Esophagus muscularis mucosa (tissue), 4 donors: ENCODE data around the gene AJAP1. TPM values are rescaled to one million over a fixed set of nuclear protein-coding genes. Genes with fewer than 3 reads are reported as not detected.

Source experiments
- DNase-seq: peaks from one replicate; pipeline ENCODE4 v3.0.0-alpha.2; 2017; ENCODE audit errors: extremely low spot score
- H3K27ac ChIP-seq, 4 donors: fragments of 200-600 bp; sonication (generic); replicated peaks in 1 of 4; 1 replicate in 3 of 4; 2 replicates in 1 of 4; pipeline ENCODE4 v1.5.1; 2016 to 2019; ENCODE audit warnings: mild to moderate bottlenecking in 1 of 4
- H3K27me3 ChIP-seq, 4 donors: fragments of 200-600 bp; sonication (generic); one replicate each; pipeline versions ENCODE4 v1.5.1 to v1.6.0; 2016 to 2019
- H3K36me3 ChIP-seq, 4 donors: fragments of 200-600 bp; sonication (generic); one replicate each; pipeline ENCODE4 v1.5.1; 2016 to 2019
- H3K4me1 ChIP-seq, 4 donors: fragments of 200-600 bp; sonication (generic); one replicate each; pipeline ENCODE4 v1.5.1; 2016 to 2019
- H3K4me3 ChIP-seq, 4 donors: fragments of 200-600 bp; sonication (generic); 1 replicate in 2 of 4; 2 replicates in 2 of 4; pipeline ENCODE4 v1.5.1; 2016 to 2019; ENCODE audit warnings: mild to moderate bottlenecking in 4 of 4, moderate library complexity in 1 of 4
- H3K9me3 ChIP-seq, 4 donors: fragments of 200-600 bp; sonication (generic); 1 replicate in 3 of 4; 2 replicates in 1 of 4; pipeline ENCODE4 v1.5.1; 2016 to 2019
- CTCF ChIP-seq, 3 experiments: fragments of 200-600 bp in 2 of 3; fragments of 450-650 bp in 1 of 3; sonication (generic) in 2 of 3; IDR thresholded peaks; one replicate each; pipeline ENCODE4 v1.5.1; 2017 to 2019; ENCODE audit warnings: antibody characterized with exemption in 3 of 3, mild to moderate bottlenecking in 2 of 3, moderate library complexity in 1 of 3
- EP300 ChIP-seq: sonication (generic); formaldehyde crosslinking; IDR thresholded peaks from one replicate; pipeline ENCODE4 v1.6.1; 2017; ENCODE audit warnings: antibody characterized with exemption
- POLR2A ChIP-seq: fragments of 450-650 bp; IDR thresholded peaks from one replicate; pipeline ENCODE4 v1.6.1; 2017; ENCODE audit warnings: antibody characterized with exemption, moderate library complexity, mild to moderate bottlenecking, low read depth
- POLR2AphosphoS5 ChIP-seq, 2 donors: sonication (generic); formaldehyde crosslinking; IDR thresholded peaks; one replicate each; pipeline ENCODE4 v1.6.1; 2017; ENCODE audit warnings: antibody characterized with exemption in 2 of 2
- WGBS: methylation state at CpG from one replicate; pipeline ENCODE4 v1.1.5; 2018; 5-methylcytosine and 5-hydroxymethylcytosine counted together
- intact Hi-C: fragments of 100-400 bp; cut with DNase I; formaldehyde crosslinking; loops from one replicate; pipeline ENCODE4 v1.15.1; 2023
- total RNA-seq, 4 donors: library from RNA; depleted of rRNA; stranded (reverse); fragments of >200 nt; gene quantifications; one replicate each; pipeline versions ENCODE4 v1.1.0 to v1.2.1, GENCODE V29; 2016

The AJAP1 gene
- total RNA-seq, 4 donors from 2014 or later = 0.40 to 0.84 (median 0.54) TPM

- Histone ChIP-seq H3K9me3 (no peaks in the 10 kb centered on the region), H3K27ac (no peak overlapping the region), H3K36me3 (no peaks in the 10 kb centered on the region), H3K27me3 (peaks cover 0 to 37% (median 0%) of the 10 kb centered on the region in 4 donors), H3K4me1 (no peaks in the 10 kb centered on the region), H3K4me3 (no peak overlapping the region)
- WGBS = 71% methylated on average over 12 of the region's 12 CpGs
- intact Hi-C loops = no loop called here
- DNase-seq = no peak
- no peak for TF ChIP-seq CTCF (IDR thresholded peaks at IDR 0.05)
- TF ChIP-seq EP300 = no peak
- no peak for TF ChIP-seq POLR2AphosphoS5 (IDR thresholded peaks at IDR 0.05)
- no peak for TF ChIP-seq POLR2A
These were observed 19.5 kb upstream of the AJAP1 start for GRCh38 chr1:4634793-4635406.

- H3K4me1 ChIP-seq = no peaks in the 10 kb centered on the region
- 91% methylated on average over 7 of the region's 8 CpGs for WGBS
- H3K9me3 ChIP-seq = no peaks in the 10 kb centered on the region
- DNase-seq = no peak
- H3K4me3 ChIP-seq = no peak overlapping the region
- H3K27ac ChIP-seq = no peak overlapping the region
- H3K27me3 ChIP-seq = peaks cover 0 to 41% (median 0%) of the 10 kb centered on the region in 4 donors
- TF ChIP-seq CTCF (IDR thresholded peaks at IDR 0.05) = no peak
- no peak for TF ChIP-seq POLR2AphosphoS5 (IDR thresholded peaks at IDR 0.05)
- no peak for TF ChIP-seq EP300
- TF ChIP-seq POLR2A = no peak
- no peaks in the 10 kb centered on the region for H3K36me3 ChIP-seq
- intact Hi-C loops = no loop called here
These were observed 18.2 kb upstream of the AJAP1 start for GRCh38 chr1:4636186-4636585.

GRCh38 chr1:4636644-4637380 is 17.6 kb upstream of the AJAP1 start:
- TF ChIP-seq CTCF (IDR thresholded peaks at IDR 0.05) (no peak), POLR2AphosphoS5 (IDR thresholded peaks at IDR 0.05) (no peak), EP300 (no peak), POLR2A (no peak)
- Histone ChIP-seq H3K9me3 (no peaks in the 10 kb centered on the region), H3K4me3 (no peak overlapping the region), H3K27me3 (peaks cover 0 to 41% (median 0%) of the 10 kb centered on the region in 4 donors), H3K4me1 (no peaks in the 10 kb centered on the region), H3K36me3 (no peaks in the 10 kb centered on the region), H3K27ac (no peak overlapping the region)
- 84% methylated on average over 22 of the region's 23 CpGs for WGBS
- DNase-seq = no peak
- intact Hi-C loops = no loop called here

GRCh38 chr1:4637616-4638344 is 16.6 kb upstream of the AJAP1 start:
- TF ChIP-seq EP300 = no peak
- TF ChIP-seq CTCF (IDR thresholded peaks at IDR 0.05) = no peak
- TF ChIP-seq POLR2AphosphoS5 (IDR thresholded peaks at IDR 0.05) = no peak
- no peak for TF ChIP-seq POLR2A
- intact Hi-C loops = no loop called here
- WGBS = 70% methylated on average over 23 of the region's 34 CpGs
- no peaks in the 10 kb centered on the region for H3K36me3 ChIP-seq
- no peak for DNase-seq
- no peaks in the 10 kb centered on the region for H3K4me1 ChIP-seq
- H3K27ac ChIP-seq = no peak overlapping the region
- no peak overlapping the region for H3K4me3 ChIP-seq
- peaks cover 0 to 49% (median 0%) of the 10 kb centered on the region in 4 donors for H3K27me3 ChIP-seq
- no peaks in the 10 kb centered on the region for H3K9me3 ChIP-seq
